Ectodermal cell (in vitro differentiated cells): ENCODE results near the gene AMY1C. TPM values are rescaled to one million over a fixed set of nuclear protein-coding genes. Genes with fewer than 3 reads are reported as not detected.
"Not testable (repeated sequence)": the region's sequence is repeated elsewhere in the genome, so short reads cannot be mapped to it uniquely, and the experiment has no call there.

Source experiments
- H3K27ac ChIP-seq: 2 replicates; pipeline ENCODE4 v1.7.0; 2013; ENCODE audit warnings: mild to moderate bottlenecking, low read depth, low read length; ENCODE audit not compliant: insufficient read depth, poor library complexity, severe bottlenecking
- H3K27me3 ChIP-seq: 2 replicates; pipeline ENCODE4 v1.7.0; 2013; ENCODE audit warnings: mild to moderate bottlenecking, low read length; ENCODE audit not compliant: insufficient read depth, control insufficient read depth, poor library complexity, severe bottlenecking
- H3K36me3 ChIP-seq: one replicate; pipeline ENCODE4 v1.7.0; 2013; ENCODE audit warnings: low read length; ENCODE audit not compliant: control insufficient read depth, insufficient read depth
- H3K4me1 ChIP-seq: one replicate; pipeline ENCODE4 v1.7.0; 2013; ENCODE audit warnings: low read length; ENCODE audit not compliant: control insufficient read depth, insufficient read depth
- H3K4me3 ChIP-seq: 2 replicates; pipeline ENCODE4 v1.7.0; 2013; ENCODE audit warnings: low read depth, low read length, control low read depth; ENCODE audit not compliant: insufficient read depth
- H3K9me3 ChIP-seq: 2 replicates; pipeline ENCODE4 v1.7.0; 2013; ENCODE audit warnings: mild to moderate bottlenecking, low read length, moderate library complexity; ENCODE audit not compliant: control insufficient read depth
- WGBS, 2 experiments: methylation state at CpG; one replicate each; pipeline ENCODE4 v1.1.7; 2013; ENCODE audit warnings: missing lambda C conversion rate in 2 of 2; 5-methylcytosine and 5-hydroxymethylcytosine counted together
- polyA plus RNA-seq, 4 experiments: library from polyadenylated mRNA; stranded (reverse); fragments of 50-300 nt; gene quantifications; one replicate each; pipeline ENCODE4 v1.2.3, GENCODE V29; 2013

Gene AMY1C
- polyA plus RNA-seq (2013, experiment 1 of 4) = not detected
- not detected for polyA plus RNA-seq (2013, experiment 2 of 4)
- not detected for polyA plus RNA-seq (2013, experiment 3 of 4)
- polyA plus RNA-seq (2013, experiment 4 of 4) = not detected

DNA sequence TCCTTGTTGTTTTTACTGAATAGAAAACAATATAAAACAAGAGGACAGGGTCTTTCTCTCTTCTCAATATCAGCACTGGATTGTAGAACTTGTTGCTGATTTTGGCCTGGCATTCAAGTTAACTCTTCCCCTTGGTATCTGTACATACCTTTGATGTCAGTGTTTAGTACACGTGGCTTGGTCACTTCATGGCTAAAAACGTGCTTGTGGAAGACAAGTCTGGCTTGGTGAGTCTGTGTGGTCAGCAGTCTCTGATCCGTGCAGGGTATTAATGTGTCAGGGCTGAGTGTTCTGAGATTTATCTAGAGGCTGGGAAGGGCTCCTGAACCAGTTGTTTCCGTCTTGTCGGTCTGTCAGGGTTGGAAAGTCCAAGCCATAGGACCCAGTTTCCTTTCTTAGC is at the start of gene AMY1C:
TSS of gene AMY1C (plus strand) at position 301 of the 400 bp plus-strand sequence. CDS start 572 bp downstream, outside the sequence.
- whole genome bisulfite sequencing, 2 experiments = no CpG with 5 or more reads among the region's 5 CpGs
- H3K27ac ChIP-seq, H3K27me3 ChIP-seq, H3K4me1 ChIP-seq, H3K4me3 ChIP-seq, H3K36me3 ChIP-seq, H3K9me3 ChIP-seq: not testable (repeated sequence)

DNA sequence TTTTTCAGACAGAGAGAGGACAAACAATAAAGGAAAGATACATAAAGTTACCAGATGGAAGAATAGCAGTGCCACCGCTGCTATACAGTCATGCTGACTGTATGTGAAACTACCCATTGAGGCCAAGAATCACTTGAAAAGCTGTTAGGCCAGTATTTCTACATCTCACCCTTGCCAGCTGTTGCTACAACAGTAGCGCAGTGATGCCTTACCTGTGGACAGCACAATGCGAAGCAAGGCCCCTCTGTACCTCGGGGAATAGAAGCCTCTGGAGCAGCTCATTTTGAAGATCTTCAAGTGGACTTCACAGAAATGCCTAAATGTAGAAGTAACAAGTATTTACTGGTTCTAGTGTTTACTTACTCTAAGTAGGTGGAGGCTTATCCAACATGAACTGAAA is 49.0 kb upstream of the AMY1C start:
- WGBS, 2 experiments = no CpG with 5 or more reads among the region's 4 CpGs
- H3K4me3 ChIP-seq, H3K9me3 ChIP-seq, H3K4me1 ChIP-seq, H3K27me3 ChIP-seq, H3K27ac ChIP-seq, H3K36me3 ChIP-seq: not testable (repeated sequence)

DNA sequence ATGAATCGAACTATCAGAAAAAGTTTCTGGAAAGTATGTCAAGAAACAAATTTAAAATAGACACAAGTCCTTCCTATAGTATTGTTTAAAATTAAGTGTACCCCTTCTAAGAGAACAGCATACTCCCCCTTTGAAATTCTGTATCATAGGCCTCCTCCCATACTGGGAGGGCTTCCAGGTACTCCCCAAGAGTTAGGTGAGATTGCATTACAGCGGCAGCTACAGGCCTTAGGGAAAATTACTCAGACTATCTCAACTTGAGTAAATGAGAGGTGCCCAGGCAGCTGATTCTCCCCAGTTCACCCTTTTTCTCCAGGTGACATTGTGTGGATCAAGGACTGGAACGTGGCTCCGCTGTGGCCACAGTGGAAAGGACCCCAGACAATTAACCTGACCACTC is 48.4 kb upstream of the AMY1C start:
- not testable (repeated sequence) for H3K4me3 ChIP-seq, H3K36me3 ChIP-seq, H3K27ac ChIP-seq, H3K27me3 ChIP-seq, H3K9me3 ChIP-seq, H3K4me1 ChIP-seq
- WGBS, 2 experiments = no CpG with 5 or more reads among the region's 4 CpGs

DNA sequence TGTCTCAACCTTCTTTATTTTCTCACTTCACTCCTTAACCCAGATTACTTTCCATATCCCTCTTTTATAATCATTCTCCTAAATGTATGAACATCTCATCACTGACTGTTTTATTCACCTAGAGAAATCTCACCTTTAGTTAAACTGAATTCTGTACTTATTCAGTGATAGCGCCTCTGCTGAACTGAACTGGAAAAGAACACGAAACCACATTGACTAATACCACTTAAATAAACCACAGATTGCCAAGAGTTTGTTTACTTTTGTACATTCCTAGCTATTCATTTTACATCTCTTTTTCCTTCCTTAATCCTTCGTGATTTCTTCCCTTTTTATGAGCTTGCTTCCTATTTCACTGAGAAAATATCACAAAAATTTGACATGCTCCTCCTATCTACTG is 42.0 kb upstream of the AMY1C start:
- WGBS, 2 experiments = no CpG with 5 or more reads among the region's 3 CpGs

DNA sequence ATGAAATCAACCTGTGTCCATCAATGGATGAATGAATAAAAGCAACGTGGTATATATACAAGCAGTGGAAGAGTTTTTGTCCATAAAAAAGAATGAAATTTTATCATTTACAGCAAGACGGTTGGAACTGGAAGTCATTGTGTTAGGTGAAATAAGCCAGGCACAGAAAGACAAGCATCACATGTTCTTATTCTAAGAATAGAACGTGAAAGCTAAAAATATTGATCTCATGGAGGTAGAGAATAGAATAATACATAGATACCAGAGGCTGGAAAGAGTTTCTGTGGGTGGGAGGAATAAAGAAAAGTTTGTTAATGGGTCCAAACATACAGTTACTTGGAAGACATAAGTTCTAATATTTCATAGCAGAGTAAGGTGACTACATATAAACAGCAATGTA is 39.3 kb upstream of the AMY1C start:
- not testable (repeated sequence) for H3K27ac ChIP-seq, H3K4me3 ChIP-seq, H3K4me1 ChIP-seq, H3K9me3 ChIP-seq, H3K36me3 ChIP-seq, H3K27me3 ChIP-seq
- WGBS, 2 experiments = no CpG with 5 or more reads among the region's 3 CpGs

More for the DNA sequence above, 42.0 kb upstream of the AMY1C start:
- not testable (repeated sequence) for H3K4me1 ChIP-seq, H3K9me3 ChIP-seq, H3K4me3 ChIP-seq, H3K27me3 ChIP-seq, H3K36me3 ChIP-seq, H3K27ac ChIP-seq

DNA sequence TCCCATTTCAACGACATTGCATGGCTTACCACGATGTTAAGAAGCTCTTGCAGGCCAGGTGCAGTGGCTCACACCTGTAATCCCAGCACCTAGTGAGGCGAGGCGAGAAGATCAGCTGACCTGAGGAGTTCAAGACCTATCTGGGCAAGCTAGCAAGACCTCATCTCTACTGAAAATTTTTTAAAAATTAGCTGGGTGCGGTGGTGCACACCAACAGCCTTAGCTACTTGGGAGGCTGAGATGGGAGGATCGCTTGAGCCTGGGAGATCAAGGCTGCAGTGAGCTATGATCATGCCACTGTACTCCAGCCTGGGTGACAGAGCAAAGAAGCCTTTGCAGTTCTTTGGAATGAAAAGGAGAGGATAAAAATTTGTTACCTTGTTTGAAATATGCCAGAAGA is 32.3 kb upstream of the AMY1C start:
- H3K27ac ChIP-seq, H3K9me3 ChIP-seq, H3K4me1 ChIP-seq, H3K4me3 ChIP-seq, H3K27me3 ChIP-seq, H3K36me3 ChIP-seq: not testable (repeated sequence)
- WGBS, 2 experiments = 84 to 88% methylated on average over 6 of the region's 6 CpGs

DNA sequence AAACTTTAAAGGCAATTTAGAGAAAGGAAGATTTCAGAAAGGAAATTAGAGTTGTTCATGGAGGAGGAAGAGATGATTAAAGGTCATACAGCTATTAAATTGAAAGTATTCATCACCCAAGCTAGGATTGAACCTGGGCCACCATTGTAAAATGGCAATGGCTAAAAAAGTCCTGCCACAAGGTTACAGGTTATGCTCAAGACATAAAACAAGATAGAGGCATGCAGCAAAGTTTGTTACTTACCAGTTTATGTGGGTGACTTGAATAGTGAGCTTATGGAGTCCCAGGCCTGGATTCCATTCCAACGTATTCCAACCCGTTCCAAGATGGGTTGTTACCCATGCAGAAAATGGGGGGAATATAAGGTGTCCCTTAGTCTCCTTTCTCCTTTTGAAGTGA is 28.2 kb upstream of the AMY1C start:
- no CpG with 5 or more reads among the region's 2 CpGs for WGBS, 2 experiments
- not testable (repeated sequence) for H3K27ac ChIP-seq, H3K4me1 ChIP-seq, H3K36me3 ChIP-seq, H3K9me3 ChIP-seq, H3K4me3 ChIP-seq, H3K27me3 ChIP-seq

DNA sequence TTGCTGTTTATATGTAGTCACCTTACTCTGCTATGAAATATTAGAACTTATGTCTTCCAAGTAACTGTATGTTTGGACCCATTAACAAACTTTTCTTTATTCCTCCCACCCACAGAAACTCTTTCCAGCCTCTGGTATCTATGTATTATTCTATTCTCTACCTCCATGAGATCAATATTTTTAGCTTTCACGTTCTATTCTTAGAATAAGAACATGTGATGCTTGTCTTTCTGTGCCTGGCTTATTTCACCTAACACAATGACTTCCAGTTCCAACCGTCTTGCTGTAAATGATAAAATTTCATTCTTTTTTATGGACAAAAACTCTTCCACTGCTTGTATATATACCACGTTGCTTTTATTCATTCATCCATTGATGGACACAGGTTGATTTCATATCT is 14.4 kb upstream of the AMY1C start:
- H3K9me3 ChIP-seq, H3K27me3 ChIP-seq, H3K36me3 ChIP-seq, H3K4me1 ChIP-seq, H3K27ac ChIP-seq, H3K4me3 ChIP-seq: not testable (repeated sequence)
- WGBS, 2 experiments = no CpG with 5 or more reads among the region's 3 CpGs

DNA sequence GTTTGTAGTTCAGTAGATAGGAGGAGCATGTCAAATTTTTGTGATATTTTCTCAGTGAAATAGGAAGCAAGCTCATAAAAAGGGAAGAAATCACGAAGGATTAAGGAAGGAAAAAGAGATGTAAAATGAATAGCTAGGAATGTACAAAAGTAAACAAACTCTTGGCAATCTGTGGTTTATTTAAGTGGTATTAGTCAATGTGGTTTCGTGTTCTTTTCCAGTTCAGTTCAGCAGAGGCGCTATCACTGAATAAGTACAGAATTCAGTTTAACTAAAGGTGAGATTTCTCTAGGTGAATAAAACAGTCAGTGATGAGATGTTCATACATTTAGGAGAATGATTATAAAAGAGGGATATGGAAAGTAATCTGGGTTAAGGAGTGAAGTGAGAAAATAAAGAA is 11.7 kb upstream of the AMY1C start:
- H3K9me3 ChIP-seq, H3K4me3 ChIP-seq, H3K4me1 ChIP-seq, H3K27ac ChIP-seq, H3K27me3 ChIP-seq, H3K36me3 ChIP-seq: not testable (repeated sequence)
- no CpG with 5 or more reads among the region's 3 CpGs for WGBS, 2 experiments

DNA sequence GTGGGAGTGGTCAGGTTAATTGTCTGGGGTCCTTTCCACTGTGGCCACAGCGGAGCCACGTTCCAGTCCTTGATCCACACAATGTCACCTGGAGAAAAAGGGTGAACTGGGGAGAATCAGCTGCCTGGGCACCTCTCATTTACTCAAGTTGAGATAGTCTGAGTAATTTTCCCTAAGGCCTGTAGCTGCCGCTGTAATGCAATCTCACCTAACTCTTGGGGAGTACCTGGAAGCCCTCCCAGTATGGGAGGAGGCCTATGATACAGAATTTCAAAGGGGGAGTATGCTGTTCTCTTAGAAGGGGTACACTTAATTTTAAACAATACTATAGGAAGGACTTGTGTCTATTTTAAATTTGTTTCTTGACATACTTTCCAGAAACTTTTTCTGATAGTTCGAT is 5.2 kb upstream of the AMY1C start:
- H3K36me3 ChIP-seq, H3K27ac ChIP-seq, H3K27me3 ChIP-seq, H3K9me3 ChIP-seq, H3K4me3 ChIP-seq, H3K4me1 ChIP-seq: not testable (repeated sequence)
- no CpG with 5 or more reads among the region's 4 CpGs for WGBS, 2 experiments

DNA sequence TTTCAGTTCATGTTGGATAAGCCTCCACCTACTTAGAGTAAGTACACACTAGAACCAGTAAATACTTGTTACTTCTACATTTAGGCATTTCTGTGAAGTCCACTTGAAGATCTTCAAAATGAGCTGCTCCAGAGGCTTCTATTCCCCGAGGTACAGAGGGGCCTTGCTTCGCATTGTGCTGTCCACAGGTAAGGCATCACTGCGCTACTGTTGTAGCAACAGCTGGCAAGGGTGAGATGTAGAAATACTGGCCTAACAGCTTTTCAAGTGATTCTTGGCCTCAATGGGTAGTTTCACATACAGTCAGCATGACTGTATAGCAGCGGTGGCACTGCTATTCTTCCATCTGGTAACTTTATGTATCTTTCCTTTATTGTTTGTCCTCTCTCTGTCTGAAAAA is 4.7 kb upstream of the AMY1C start:
- not testable (repeated sequence) for H3K4me3 ChIP-seq, H3K4me1 ChIP-seq, H3K27me3 ChIP-seq, H3K36me3 ChIP-seq, H3K9me3 ChIP-seq, H3K27ac ChIP-seq
- no CpG with 5 or more reads among the region's 4 CpGs for WGBS, 2 experiments
